Measurements from ENCODE around the gene LOX. TPM values are rescaled to one million over a fixed set of nuclear protein-coding genes. Genes with fewer than 3 reads are reported as not detected.

LOX gene
- total and polyA plus RNA-seq, 11 donors = 1.1 to 23.2 (median 3.3) TPM

- no peak for DNase-seq
- 45 to 50% (median 48%) methylated on average over 9 of the region's 9 CpGs for WGBS, 4 donors
- TF ChIP-seq CTCF (IDR thresholded peaks at IDR 0.05) (peak in 11 of 12 donors; percentile 14 to 49 (median 29)), POLR2A (IDR thresholded peaks at IDR 0.05) (no peak)
- H3K4me3 ChIP-seq = no peak overlapping the region
- peaks cover 0 to 16% (median 0%) of the 10 kb centered on the region in 12 donors for H3K4me1 ChIP-seq
- H3K9me3 ChIP-seq = no peaks in the 10 kb centered on the region
- ATAC-seq = no peak
- H3K27me3 ChIP-seq = no peaks in the 10 kb centered on the region
- intact Hi-C loops (cut with DNase I) = no loop called here
- H3K36me3 ChIP-seq = no peaks in the 10 kb centered on the region
- H3K27ac ChIP-seq = no peak overlapping the region
These were observed 14.0 kb upstream of the LOX start for GRCh38 chr5:122091936-122092600.

- H3K27me3 ChIP-seq = no peaks in the 10 kb centered on the region
- no peaks in the 10 kb centered on the region for H3K9me3 ChIP-seq
- no peaks in the 10 kb centered on the region for H3K36me3 ChIP-seq
- intact Hi-C loops (cut with DNase I) = no loop called here
- ATAC-seq (peak in 1 of 4 donors; percentile 84), DNase-seq (peak in 1 of 5 donors; percentile 34)
- peaks cover 0 to 16% (median 0%) of the 10 kb centered on the region in 12 donors for H3K4me1 ChIP-seq
- WGBS, 4 donors = 36 to 62% (median 53%) methylated on average over 2 of the region's 2 CpGs
- TF ChIP-seq POLR2A (IDR thresholded peaks at IDR 0.05) = no peak
- TF ChIP-seq CTCF (IDR thresholded peaks at IDR 0.05) = no peak
- peak overlapping the region in 1 of 12 donors; percentile 4 for H3K27ac ChIP-seq
- no peak overlapping the region for H3K4me3 ChIP-seq
These were observed 11.3 kb upstream of the LOX start for GRCh38 chr5:122089096-122090013.

GRCh38 chr5:122085041-122085440, 7.0 kb upstream of the LOX start:
- Histone ChIP-seq H3K4me3 (no peak overlapping the region), H3K27ac (no peak overlapping the region), H3K4me1 (peaks cover 0 to 16% (median 0%) of the 10 kb centered on the region in 12 donors), H3K36me3 (no peaks in the 10 kb centered on the region), H3K9me3 (no peaks in the 10 kb centered on the region), H3K27me3 (no peaks in the 10 kb centered on the region)
- TF ChIP-seq POLR2A (IDR thresholded peaks at IDR 0.05) = no peak
- no peak for TF ChIP-seq CTCF (IDR thresholded peaks at IDR 0.05)
- intact Hi-C loops (cut with DNase I) = no loop called here
- DNase-seq (no peak), ATAC-seq (no peak)
- 75 to 80% (median 78%) methylated on average over 3 of the region's 3 CpGs for WGBS, 4 donors

GRCh38 chr5:122083535-122083934, 5.5 kb upstream of the LOX start:
- DNase-seq = no peak
- 77 to 84% (median 82%) methylated on average over 1 of the region's 1 CpG for WGBS, 4 donors
- H3K36me3 ChIP-seq = no peaks in the 10 kb centered on the region

More at GRCh38 chr5:122083535-122083934, 5.5 kb upstream of the LOX start:
- peaks cover 0 to 10% (median 0%) of the 10 kb centered on the region in 9 donors for H3K27me3 ChIP-seq
- peaks cover 0 to 5% (median 0%) of the 10 kb centered on the region in 12 donors for H3K4me1 ChIP-seq
- intact Hi-C loops (cut with DNase I) = no loop called here
- no peak for ATAC-seq
- H3K4me3 ChIP-seq = no peak overlapping the region
- no peaks in the 10 kb centered on the region for H3K9me3 ChIP-seq
- H3K27ac ChIP-seq = no peak overlapping the region
- TF ChIP-seq CTCF (IDR thresholded peaks at IDR 0.05) (no peak), POLR2A (IDR thresholded peaks at IDR 0.05) (no peak)
